Bone marrow (tissue), 2 donors: ENCODE measurements around the gene PARVB.

Experiments
- DNase-seq, 2 donors: peaks; one replicate each; lab custom pipeline; 2025; lab: John Stamatoyannopoulos, UW

Gene PARVB

GRCh38 chr22:44133901-44134571 lies 109.9 kb downstream of the PARVB start:
- no peak for DNase-seq

GRCh38 chr22:44136112-44136511 lies 112.0 kb downstream of the PARVB start:
- DNase-seq, result no peak

GRCh38 chr22:44136786-44137185 lies 112.7 kb downstream of the PARVB start:
- DNase-seq, result no peak

GRCh38 chr22:44137415-44137814 lies 113.3 kb downstream of the PARVB start:
- DNase-seq, result no peak

- DNase-seq, result no peak
Observed at GRCh38 chr22:44139773-44140172, 115.7 kb downstream of the PARVB start.

GRCh38 chr22:44142421-44143104 lies 118.5 kb downstream of the PARVB start:
- no peak for DNase-seq

- DNase-seq, result no peak
Observed at GRCh38 chr22:44143105-44143474, 119.0 kb downstream of the PARVB start.

- DNase-seq, result no peak
Observed at GRCh38 chr22:44143579-44143978, 119.5 kb downstream of the PARVB start.

GRCh38 chr22:44144046-44144569 lies 120.0 kb downstream of the PARVB start:
- no peak for DNase-seq

- DNase-seq, result no peak
Observed at GRCh38 chr22:44145544-44145943, 121.4 kb downstream of the PARVB start.

GRCh38 chr22:44146088-44146861 lies 122.2 kb downstream of the PARVB start:
- no peak for DNase-seq

GRCh38 chr22:44147008-44147645 lies 123.0 kb downstream of the PARVB start:
- DNase-seq, result no peak

GRCh38 chr22:44147821-44148574 lies 123.9 kb downstream of the PARVB start:
- no peak for DNase-seq

GRCh38 chr22:44151676-44152075 lies 127.6 kb downstream of the PARVB start:
- DNase-seq, result no peak

GRCh38 chr22:44153710-44154109 lies 129.6 kb downstream of the PARVB start:
- DNase-seq, result no peak

GRCh38 chr22:44154436-44154942 lies 130.4 kb downstream of the PARVB start:
- no peak for DNase-seq

- no peak for DNase-seq
Observed at GRCh38 chr22:44155115-44155514, 131.0 kb downstream of the PARVB start.

GRCh38 chr22:44157916-44158618 lies 134.0 kb downstream of the PARVB start:
- DNase-seq, result no peak

GRCh38 chr22:44158816-44159215 lies 134.7 kb downstream of the PARVB start:
- DNase-seq, result no peak

GRCh38 chr22:44159221-44159620 lies 135.1 kb downstream of the PARVB start:
- DNase-seq, result no peak

GRCh38 chr22:44159811-44160210 lies 135.7 kb downstream of the PARVB start:
- DNase-seq, result no peak
